ENCODE data around the gene RELA.
"Not testable (repeated sequence)": the region's sequence is repeated elsewhere in the genome, so short reads cannot be mapped to it uniquely, and the experiment has no call there.

Gene RELA

DNA sequence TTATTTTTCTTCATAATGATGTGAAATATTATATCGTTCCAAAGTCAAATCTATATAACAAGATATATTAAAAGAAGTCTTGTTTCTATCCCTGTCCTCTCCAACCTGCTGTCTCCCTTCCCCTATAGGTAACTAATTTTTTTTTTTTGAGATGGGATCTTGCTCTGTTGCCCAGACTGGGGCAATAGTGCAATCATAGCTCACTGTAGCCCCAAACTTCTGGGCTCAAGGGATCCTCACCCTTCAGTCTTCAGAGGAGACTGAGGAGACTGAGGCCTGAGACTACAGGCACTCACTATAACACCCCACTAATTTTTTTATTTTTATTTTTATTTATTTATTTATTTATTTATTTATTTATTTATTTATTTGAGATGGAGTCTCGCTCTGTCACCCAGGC, 10.3 kb upstream of the RELA start:
- FAIRE-seq, result no peak

DNA sequence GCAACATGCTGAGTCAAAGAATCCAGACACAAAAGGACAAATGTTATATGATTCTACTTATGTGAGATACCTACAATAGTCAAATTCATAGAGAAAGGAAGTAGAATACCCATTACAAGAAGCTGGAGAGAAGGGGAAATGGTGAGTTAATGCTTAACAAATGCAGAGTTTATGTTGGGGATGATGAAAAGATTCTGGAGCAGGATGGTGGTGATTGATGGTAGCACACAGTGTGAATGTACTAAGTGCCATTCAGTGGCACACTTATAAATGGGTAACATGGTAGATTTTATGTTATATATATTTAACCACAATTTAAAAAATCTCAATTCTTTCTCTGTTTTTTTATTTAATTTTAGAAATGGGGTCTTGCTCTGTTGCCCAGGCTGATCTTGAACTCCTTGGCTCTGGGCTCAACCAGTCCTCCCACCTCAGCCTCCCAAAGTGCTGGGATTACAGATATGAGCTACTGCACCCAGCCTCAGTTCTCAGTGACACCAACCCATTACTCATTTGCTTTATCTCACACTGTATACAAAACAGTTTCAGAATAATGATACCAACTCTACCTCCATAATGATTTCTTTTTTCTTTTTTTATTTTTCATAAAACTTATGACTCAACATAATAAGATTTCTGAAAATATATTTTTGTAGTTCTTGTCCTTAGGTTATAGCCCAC, 9.6 kb upstream of the RELA start:
- DNase-seq (ENCODE audit: extremely low spot score, insufficient read length, low read depth), result no peak
- FAIRE-seq, result peak; percentile 33

More for the DNA sequence above, 10.3 kb upstream of the RELA start:
- no peak for DNase-seq (ENCODE audit: extremely low spot score, insufficient read length, low read depth)

DNA sequence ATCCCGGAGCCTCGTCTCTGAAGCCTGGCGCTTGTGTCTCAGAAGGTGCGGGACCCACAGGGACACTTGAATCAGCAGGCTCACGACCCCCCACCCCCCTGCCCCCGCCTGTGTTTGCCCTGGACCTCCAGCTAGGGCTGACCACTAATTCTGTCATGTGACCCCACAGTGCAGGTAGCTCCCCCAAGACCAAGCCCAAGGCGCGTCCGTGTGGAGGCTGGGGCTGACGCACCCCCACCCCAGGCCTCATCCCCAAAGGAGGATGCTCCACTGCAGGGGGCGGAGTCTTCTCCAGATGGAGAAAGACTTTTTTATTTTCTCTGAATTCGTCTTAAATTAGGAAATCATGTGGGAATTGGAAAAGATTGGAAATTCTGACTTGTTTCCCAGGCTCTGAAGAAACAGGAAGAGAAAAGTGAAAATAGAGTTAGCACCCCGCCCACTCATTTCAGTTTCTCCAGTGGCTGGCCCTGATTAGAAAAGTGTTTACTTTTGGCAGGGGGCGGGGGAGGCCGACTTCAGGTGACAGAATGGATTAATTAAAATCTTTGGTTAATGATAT, 1.0 kb upstream of the RELA start:
- no peak for DNase-seq (ENCODE audit: extremely low spot score, insufficient read length, low read depth)
- FAIRE-seq, result peak; percentile 82

DNA sequence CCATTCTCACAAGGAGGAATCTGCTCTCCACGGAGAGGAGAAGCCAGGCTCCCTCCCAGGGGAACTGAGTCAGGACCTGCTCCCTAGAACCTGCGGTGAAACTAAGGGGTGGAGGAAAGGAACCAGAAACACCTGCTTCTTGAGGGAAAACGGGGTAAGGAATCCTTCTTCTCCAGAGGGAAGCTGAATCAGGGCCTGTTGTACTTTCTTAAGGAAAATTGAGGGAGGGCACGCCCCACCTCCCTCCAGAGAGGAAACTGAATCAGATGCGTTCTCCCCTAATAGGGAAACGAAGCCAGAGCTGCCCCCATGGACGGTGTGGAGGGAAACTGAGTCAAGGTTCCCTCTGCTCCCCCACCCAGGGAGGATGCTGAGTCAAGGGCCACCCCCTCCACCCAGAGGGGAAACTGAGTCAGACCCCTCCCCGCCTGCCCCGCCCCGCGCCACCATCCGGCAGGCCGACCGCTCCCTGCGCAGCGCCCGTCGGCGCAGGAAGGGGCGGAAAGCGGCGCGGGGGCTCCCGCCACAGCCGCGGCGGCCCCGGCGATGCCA, 393 bp downstream of the RELA start:
- no peak for FAIRE-seq
- no peak for DNase-seq (ENCODE audit: extremely low spot score, insufficient read length, low read depth)

DNA sequence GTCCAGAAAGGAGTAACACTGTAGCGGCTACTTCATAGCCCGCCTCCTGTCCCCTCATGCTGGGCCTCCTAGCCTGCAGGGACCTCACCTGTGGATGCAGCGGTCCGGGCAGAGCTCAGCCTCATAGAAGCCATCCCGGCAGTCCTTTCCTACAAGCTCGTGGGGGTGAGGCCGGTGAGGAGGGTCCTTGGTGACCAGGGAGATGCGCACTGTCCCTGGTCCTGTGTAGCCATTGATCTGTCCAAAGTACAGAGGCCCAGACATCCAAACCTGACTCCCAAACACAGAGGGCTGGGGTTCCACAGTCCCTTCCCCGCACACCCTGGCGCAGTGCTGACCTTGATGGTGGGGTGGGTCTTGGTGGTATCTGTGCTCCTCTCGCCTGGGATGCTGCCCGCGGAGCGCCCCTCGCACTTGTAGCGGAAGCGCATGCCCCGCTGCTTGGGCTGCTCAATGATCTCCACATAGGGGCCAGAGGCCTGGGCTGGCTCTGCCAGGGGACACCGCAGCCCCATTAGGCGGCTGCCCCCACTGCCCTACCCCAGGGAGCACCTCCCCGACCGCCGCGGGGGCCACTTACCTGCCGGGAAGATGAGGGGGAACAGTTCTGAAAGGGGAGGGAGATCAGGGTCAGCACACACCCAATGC, 993 bp downstream of the RELA start:
- FAIRE-seq (no peak), DNase-seq (ENCODE audit: extremely low spot score, insufficient read length, low read depth) (no peak)

DNA sequence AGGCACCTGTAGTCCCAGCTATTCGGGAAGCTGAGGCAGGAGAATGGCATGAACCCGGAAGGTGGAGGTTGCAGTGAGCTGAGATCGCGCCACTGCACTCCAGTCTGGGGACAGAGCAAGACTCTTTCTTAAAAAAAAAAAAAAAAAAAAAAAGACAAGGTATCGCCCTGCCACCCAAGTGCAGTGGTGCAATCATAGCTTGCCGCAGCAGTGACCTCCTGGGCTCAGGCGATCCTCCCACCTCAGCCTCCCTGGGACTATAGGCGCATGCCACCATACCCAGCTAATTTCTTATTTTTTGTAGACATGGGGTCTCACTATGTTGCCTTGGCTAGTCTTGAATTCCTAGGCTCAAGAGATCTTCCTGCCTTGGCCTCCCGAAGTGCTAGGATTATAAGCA, 1.8 kb downstream of the RELA start:
- not testable (repeated sequence) for FAIRE-seq

DNA sequence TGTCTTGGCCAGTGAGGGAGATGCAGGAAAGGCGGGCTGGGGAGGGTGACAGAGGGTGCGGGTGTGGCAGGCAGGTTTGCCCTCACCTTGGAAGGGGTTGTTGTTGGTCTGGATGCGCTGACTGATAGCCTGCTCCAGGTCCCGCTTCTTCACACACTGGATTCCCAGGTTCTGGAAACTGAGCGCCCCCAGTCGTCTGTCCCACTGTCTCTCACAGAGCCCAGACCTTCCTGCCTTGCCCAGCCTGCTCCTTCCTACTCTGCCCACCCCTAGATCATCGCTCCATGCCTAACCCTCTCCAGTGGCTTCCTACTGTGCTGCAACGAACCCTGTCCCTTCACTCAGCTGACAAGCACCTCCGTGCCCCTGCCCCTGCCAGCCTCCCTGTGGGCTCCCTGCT, 2.7 kb downstream of the RELA start:
- FAIRE-seq (no peak), DNase-seq (ENCODE audit: extremely low spot score, insufficient read length, low read depth) (no peak)

More for the DNA sequence above, 1.8 kb downstream of the RELA start:
- not testable (repeated sequence) for DNase-seq (ENCODE audit: extremely low spot score, insufficient read length, low read depth)

DNA sequence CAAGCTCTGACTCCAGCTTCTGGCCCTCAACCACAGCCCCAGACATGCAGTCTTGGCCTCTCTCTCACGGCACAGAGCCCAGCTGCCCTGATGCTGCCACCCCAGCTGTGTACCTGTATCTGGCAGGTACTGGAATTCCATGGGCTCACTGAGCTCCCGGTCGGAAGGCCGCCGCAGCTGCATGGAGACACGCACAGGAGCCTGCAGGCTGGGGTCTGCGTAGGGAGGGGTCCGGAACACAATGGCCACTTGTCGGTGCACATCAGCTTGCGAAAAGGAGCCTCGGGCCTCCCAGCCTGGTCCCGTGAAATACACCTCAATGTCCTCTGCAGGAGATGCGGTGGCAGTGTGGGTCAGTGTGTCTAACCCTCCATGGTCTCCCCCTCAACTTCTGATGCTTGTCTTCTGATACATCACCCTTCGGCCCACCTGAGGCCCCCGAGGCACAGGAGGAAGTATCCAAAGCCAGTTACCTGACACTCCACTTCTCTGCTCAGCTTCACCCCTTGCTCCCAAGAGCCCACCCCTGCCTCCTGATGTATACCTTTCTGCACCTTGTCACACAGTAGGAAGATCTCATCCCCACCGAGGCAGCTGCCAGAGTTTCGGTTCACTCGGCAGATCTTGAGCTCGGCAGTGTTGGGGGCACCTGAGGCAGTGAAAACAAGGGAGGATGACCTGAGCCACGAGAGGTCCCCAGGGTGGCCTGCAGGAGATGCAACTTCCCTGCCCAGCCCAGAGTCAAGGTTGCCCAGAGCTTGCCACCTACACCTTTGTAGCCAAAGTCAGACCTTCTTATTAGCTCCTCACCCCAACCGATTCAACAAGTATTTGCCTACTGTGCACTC, 4.3 kb downstream of the RELA start:
- DNase-seq (ENCODE audit: extremely low spot score, insufficient read length, low read depth) (no peak), FAIRE-seq (no peak)

DNA sequence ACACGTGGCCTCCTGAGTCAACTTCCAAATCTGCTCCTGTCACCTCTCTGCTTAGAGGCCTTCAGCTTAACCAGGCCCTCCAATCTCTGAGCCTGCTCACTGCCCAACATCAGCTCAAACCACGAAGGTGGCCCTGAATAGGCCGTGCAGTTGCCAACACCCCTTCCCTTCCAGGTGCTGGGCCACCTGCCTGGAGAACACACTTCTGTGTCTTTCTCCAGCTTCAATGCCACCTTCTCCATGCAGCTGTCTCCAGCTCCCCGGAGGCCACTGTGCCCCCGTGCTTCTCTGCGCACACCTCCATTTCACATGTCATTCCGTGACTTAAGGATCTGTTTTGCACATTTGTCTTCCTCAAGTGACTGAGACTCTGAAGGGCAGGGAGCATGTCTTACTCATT, 5.3 kb downstream of the RELA start:
- DNase-seq (ENCODE audit: extremely low spot score, insufficient read length, low read depth) (no peak), FAIRE-seq (no peak)

DNA sequence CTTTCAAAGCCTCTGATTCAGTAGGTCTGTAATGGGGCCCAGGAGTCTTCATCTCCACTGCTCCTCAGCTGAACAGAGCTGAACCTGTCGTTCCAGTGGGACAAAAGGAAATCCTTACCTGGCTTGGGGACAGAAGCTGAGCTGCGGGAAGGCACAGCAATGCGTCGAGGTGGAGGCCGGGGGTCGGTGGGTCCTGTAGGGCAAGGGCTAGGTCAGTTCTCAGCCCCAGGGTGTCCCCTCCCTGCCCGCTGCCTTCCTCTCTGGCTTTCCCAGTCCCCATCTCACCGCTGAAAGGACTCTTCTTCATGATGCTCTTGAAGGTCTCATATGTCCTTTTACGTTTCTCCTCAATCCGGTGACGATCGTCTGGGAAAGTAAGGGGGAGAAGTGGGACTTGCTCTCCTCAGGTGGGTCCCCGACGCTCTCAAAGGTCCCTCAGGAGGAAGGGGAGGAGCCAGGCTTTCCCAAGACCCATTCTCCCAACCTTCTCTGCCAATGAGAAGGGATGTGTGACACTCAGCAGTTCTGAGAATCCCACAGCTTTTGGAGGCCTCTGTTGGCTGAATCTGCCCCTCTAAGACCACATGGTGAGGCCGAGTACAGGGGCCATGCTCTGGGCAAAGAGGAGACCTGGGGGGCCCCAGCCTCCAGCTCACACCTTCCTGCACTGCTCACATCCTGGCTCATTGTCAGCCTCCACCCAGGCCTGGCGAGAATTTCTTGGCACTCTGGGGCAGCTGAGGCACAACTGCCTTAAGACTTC, 7.0 kb downstream of the RELA start:
- DNase-seq (ENCODE audit: extremely low spot score, insufficient read length, low read depth) (no peak), FAIRE-seq (no peak)

DNA sequence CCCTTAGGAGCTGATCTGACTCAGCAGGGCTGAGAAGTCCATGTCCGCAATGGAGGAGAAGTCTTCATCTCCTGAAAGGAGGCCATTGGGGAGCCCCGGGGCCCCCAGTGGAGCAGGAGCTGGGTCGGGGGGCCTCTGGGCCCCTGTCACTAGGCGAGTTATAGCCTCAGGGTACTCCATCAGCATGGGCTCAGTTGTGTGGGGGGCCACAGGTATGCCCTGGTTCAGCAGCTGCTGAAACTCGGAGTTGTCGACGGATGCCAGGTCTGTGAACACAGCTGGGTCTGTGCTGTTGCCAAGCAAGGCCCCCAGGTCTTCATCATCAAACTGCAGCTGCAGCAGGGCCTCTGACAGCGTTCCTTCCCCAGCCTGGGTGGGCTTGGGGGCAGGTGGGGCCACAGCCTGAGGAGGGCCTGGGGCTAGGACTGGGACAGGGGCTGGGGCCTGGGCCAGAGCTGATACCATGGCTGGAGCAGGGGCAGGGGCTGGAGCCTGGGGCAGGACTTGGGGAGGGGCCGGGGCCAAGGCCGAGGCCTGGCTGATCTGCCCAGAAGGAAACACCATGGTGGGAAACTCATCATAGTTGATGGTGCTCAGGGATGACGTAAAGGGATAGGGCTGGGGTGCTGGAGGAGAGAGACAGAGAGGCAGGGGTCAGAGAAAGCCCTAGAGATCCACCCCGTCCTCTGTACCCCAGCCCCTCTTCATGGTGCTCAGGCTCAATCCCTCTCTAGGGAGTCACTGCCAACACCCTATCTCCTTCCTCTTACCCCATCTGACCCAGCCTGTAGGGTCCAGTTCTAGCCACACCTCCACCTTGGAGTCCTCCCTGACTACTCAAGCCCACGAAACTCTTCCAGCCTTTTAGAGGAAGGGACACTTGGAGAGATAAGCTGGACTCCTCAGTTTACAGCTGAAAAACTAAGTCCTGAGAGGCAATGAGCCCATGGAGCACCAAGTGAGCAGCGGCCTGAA, 8.1 kb downstream of the RELA start:
- FAIRE-seq (no peak), DNase-seq (ENCODE audit: extremely low spot score, insufficient read length, low read depth) (no peak)

DNA sequence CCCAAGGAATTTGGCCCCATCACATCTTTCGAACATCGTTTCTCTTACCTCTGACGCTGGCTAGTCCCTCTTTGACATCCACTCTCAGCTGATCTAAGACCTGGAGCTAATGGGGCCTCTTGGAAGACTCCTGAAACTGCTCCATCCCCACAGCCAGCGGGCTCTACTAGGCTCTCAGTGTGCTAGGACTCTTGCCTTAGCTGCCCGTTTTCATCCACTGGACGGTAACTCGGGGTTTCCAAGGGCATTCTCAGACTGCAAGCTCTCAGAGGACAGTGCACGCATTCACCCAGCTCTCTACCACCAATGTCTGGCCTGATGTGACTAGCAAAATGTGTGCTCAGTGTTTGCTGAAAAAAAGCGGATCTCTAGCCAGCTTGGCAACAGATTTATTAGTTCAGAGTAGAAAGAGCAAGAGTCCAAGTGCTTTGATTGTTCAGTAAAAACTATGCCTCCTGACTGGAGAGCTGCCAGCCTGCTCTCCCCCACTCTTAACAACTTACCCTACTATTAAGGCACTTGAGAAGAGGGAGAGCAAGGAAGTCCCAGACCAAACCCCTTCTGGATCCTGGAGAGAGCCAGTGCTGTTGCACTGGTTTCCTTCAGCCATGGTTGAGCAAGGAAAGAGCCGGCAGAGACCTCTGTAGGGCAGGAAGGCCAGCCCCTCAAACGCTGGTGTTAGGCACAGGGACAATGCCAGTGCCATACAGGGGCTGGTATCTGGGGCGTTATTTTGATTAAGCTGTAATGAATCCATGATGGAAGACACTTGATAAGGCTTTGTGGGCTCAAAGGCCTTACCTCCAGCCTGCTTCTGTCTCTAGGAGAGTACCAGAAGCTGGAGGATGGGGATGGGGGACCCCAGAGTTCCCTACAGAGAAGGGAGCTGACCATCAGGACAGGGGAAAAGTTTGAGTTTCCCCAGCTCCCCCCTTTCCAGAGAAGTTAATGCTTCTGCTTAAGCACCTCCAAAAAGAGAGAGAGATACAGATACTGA, 9.2 kb downstream of the RELA start:
- no peak for DNase-seq (ENCODE audit: extremely low spot score, insufficient read length, low read depth)

DNA sequence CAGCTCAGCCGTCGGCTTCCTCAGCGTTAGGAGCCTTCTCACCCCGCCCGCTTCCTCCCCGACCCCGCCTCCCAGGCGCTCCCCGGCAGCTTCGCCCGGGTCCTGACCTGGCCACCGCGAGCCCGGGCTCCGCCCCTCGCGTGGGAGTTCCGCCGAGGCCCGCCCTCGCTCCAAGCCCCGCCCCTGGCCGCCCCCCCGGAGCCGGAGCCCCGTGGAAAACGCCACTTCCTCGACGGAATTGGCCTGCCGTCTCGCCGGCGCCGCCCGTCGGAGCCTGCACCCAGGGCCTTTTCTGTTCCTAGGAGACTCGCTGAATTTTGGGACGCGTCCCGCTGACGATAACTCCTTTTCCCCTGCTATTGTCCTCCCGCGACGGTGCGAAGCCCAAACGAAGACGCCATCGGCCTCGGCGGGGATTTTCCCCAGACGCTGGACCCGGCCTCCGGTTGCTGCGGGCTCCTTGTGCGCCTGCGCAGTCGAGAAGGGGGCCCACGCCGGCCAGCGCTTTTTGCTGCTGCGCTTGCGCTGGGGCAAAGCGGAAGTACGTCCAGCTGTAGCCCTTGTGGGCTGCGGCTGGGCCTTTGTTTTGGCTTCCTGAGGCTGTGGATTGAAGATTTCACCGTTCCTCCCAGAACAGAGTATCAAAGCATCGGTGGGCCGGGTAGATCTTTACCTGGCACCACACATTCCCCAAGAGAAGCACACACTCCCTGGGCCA, 10.0 kb downstream of the RELA start:
- peak; percentile 94 for FAIRE-seq

More for the DNA sequence above, 9.2 kb downstream of the RELA start:
- peak; percentile 33 for FAIRE-seq

DNA sequence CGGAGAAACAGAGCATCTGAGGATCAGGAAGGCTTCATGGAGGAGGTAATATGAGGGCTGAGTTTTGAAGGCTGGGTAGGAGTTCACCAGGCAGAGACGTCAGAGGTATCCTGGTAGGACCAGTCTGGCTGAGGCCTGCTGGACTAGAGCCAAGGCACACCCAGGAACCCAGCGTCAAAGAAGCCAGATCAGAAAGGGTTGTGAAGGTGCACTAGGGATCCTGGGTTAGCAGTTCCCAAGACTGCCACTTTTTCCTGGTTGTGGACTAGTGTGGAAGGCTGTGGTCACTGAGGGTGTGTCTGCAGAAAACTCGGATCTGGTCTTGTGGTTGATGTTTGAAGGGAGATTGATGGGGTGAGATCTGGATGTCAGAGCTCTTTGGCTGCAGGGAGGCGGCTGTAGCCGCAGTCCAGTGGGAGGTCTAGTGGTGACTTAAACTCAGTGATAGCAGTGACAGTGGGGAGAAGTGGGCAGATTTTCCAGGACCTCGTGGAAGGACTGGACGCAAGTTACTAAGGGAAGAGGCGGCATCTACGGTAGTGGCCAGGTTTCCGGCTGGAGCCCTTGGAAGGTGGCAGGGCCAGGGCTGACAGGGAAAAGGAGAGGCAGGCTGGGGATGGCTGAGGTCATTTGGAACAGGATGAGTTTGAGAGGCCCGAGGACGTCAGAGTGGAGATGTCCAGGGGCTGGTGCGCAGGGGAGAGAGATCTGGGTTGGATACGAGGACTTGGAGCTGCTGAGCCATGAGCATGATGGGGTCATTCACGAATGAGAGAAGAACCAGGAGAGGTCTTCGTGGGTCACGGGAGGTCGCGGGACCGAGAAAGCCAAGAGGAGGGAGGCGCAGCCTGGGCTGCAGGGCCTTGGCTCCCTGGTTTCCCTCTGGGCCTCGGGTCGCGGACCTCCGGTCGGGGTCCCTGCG, 10.9 kb downstream of the RELA start:
- FAIRE-seq (no peak), DNase-seq (ENCODE audit: extremely low spot score, insufficient read length, low read depth) (no peak)

More for the DNA sequence above, 10.0 kb downstream of the RELA start:
- DNase-seq (ENCODE audit: extremely low spot score, insufficient read length, low read depth), result peak; percentile 96

DNA sequence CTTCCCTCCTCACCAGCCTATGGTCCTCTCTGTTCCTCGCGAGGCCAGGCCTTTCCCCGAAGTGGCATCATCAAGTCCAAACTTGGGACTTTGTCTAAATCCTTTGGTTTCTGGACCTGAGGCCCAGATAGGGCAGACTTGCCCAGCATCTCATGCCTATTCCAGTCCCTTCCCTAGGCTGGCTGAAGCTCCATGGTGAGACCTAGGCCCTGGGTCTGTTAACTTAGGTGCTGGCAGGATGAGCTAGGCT, 11.5 kb downstream of the RELA start:
- FAIRE-seq, result no peak
- no peak for DNase-seq (ENCODE audit: extremely low spot score, insufficient read length, low read depth)
